Astrocyte of the cerebellum (primary cell): ENCODE data around the gene MVD.

Experiments used
- DNase-seq: peaks from one replicate; pipeline ENCODE4 v3.0.0-alpha.2; 2011; ENCODE audit warnings: low read depth
- H3K4me3 ChIP-seq: 2 replicates; pipeline ENCODE4 v1.5.1; 2011; ENCODE audit warnings: mild to moderate bottlenecking, low read depth, low read length, moderate library complexity
- in situ Hi-C: cut with HindIII; loops from 2 replicates; pipeline ENCODE4 v1.10.0; 2017; ENCODE audit warnings: low sequenced_read_pairs
- TF ChIP-seq, protein P1 (sequence below): IDR thresholded peaks from 2 replicates; pipeline ENCODE4 v1.5.1; 2012; ENCODE audit warnings: low read length, low read depth, moderate library complexity, mild to moderate bottlenecking; ENCODE audit errors: missing control alignments

The MVD gene

DNA sequence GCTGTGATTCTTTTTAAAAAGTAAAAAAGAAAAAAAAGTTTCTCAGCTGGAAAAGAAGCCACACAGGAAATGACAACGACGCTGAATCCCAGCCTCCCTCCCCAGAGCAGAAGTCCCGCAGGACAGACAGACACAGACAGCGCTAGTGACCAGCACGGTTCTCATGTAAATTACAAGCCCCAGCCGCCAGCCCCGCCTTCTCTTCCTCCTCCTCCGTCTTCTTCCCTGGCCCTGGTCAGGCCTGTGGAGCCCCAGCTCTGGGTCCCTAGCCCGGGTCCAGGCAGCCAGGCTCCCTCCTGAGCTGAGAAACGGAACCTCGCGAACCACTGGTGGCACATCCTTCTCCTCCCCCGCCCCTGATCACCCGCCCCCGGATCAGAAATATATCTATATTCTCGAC is 31.5 kb downstream of the MVD start:
- TF ChIP-seq, protein P1, sequence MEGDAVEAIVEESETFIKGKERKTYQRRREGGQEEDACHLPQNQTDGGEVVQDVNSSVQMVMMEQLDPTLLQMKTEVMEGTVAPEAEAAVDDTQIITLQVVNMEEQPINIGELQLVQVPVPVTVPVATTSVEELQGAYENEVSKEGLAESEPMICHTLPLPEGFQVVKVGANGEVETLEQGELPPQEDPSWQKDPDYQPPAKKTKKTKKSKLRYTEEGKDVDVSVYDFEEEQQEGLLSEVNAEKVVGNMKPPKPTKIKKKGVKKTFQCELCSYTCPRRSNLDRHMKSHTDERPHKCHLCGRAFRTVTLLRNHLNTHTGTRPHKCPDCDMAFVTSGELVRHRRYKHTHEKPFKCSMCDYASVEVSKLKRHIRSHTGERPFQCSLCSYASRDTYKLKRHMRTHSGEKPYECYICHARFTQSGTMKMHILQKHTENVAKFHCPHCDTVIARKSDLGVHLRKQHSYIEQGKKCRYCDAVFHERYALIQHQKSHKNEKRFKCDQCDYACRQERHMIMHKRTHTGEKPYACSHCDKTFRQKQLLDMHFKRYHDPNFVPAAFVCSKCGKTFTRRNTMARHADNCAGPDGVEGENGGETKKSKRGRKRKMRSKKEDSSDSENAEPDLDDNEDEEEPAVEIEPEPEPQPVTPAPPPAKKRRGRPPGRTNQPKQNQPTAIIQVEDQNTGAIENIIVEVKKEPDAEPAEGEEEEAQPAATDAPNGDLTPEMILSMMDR, result no peak
- H3K4me3 ChIP-seq, result no peak overlapping the region
- in situ Hi-C loops, result no loop called here
- no peak for DNase-seq

DNA sequence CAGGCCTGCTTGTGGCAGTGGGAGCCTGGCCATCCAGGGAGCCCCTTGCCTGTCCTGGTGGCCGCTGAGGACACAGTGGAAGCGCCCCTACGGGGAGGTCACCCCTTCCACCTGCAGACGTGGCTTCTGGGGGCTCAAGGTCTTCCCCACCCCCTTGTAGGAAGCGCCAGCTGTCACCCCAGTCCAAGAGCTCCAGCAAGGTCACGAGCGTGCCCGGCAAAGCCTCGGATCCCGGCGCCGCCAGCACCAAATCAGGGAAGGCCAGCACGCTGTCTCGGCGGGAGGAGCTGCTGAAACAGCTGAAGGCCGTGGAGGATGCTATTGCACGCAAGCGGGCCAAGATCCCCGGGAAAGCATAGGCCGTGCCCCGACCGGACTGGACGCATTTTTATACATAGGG is 31.9 kb downstream of the MVD start:
- in situ Hi-C loops, result no loop called here
- no peak for DNase-seq
- H3K4me3 ChIP-seq, result no peak overlapping the region
- TF ChIP-seq, protein P1, result no peak

DNA sequence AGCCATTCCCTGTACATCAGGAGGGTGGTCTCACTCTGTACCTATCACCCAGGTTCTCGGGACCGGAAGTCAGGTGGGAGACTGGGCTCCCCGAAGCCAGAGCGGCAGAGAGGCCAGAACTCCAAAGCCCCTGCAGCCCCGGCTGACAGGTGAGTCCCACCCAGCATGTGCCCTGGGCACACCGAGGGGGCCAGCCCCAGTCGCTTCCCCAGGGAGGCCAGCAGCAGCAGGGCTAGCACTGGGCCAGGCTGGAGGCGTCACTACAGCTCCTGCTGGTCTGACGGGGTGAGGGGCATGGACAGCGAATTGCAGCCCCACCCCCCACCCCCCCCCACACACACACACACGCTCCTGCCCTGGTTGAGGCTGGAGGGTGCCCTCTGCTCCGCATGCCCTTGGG is 32.5 kb downstream of the MVD start:
- no peak for DNase-seq
- H3K4me3 ChIP-seq, result no peak overlapping the region
- TF ChIP-seq, protein P1, result no peak
- in situ Hi-C loops, result no loop called here

DNA sequence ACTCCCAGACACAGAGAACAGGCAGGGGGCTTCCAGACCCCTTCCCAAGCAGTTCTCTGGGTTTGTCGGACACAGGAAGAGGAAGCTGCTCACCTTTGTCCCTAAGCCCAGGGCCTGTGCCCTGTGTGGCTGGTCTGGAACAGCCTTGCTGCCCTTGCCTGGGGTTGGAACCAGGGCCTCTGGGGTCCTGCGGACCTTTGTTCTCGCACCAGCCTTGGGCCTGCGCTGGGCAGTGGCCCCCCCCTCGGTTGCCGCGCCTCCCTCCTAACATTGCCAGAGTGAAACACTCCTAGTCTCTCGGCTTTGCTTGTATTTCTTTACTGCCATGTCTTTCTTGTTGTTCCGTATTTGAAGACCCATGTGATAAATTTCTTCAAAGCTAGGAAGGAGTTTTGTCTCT is 33.1 kb downstream of the MVD start:
- in situ Hi-C loops, result loop anchor here (5.0 kb wide), 1 partner anchor 43 kb away; no protein-coding TSS in a partner anchor
- H3K4me3 ChIP-seq, result no peak overlapping the region
- no peak for DNase-seq
- TF ChIP-seq, protein P1, result no peak

DNA sequence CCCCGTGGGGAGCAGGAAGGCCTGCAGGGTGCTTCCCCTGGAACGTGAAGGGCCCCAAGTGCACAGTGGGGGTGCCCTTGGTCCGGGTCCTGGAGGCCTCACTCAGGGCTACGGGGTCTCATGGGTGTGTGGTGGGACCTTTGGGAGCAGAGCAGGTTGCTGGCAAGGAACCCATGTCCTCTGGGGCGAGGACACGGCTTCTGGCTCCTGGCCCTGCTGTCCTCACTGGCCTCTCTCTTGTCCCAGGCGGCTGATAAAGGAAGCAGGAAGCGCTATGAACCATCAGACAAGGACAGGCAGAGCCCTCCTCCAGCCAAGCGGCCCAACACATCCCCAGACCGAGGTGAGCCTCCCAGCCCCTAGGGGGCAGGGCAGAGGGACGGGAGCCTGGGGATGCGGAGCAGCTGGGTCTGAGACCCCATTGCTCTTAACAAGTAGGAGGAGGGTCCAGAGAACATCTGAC is 34.3 kb downstream of the MVD start:
- TF ChIP-seq, protein P1, result peak; percentile 52
- in situ Hi-C loops, result loop anchor here (5.0 kb wide), 1 partner anchor 41 kb away; no protein-coding TSS in a partner anchor
- no peak overlapping the region for H3K4me3 ChIP-seq
- no peak for DNase-seq

DNA sequence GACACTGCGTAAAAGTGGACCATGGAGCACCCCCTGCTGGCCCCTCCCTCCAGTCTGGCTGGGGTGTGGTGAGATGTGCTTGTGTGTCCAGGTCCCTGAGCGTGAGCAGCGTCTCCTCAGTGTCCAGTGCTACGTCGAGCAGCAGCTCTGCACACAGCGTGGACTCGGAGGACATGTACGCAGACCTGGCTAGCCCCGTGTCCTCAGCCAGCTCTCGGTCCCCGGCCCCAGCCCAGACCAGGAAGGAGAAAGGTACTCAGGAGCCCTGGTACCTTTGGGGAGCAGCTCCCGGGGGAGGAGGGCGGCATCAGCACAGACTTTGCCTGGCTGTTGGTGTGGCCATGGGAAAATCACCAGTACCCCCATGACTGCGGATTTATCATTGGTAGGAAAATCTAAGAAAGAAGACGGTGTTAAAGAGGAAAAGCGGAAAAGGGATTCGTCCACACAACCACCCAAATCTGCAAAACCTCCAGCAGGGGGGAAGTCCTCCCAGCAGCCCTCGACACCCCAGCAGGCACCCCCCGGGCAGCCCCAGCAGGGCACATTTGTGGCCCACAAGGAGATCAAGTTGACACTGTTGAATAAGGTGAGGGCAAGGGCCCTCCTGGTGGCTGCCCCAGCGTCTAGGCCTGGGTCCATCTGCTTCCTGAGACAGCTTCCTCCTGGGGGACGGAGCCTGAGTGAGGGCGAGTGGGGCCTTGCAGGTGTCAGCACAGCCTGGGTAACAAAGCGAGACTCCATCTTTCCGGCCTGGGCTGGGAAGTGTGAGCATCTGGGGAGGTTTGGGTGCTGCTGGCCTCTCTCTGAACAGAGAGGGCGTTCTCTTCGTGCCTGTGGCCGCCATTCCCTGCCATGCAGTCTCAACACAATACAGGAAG is 35.1 kb downstream of the MVD start:
- DNase-seq, result no peak
- no peak overlapping the region for H3K4me3 ChIP-seq
- in situ Hi-C loops, result loop anchor here (5.0 kb wide), 1 partner anchor 40 kb away; no protein-coding TSS in a partner anchor
- TF ChIP-seq, protein P1, result no peak
